Astrocyte of the cerebellum (primary cell): ENCODE results near the gene LCK.
A peak's percentile ranks its signal among the peaks of the same experiment; 100 is the strongest.

ENCODE experiments used
- DNase-seq: peaks from one replicate; pipeline ENCODE4 v3.0.0-alpha.2; 2011; ENCODE audit warnings: low read depth
- H3K4me3 ChIP-seq: 2 replicates; pipeline ENCODE4 v1.5.1; 2011; ENCODE audit warnings: mild to moderate bottlenecking, low read depth, low read length, moderate library complexity
- in situ Hi-C: cut with HindIII; loops from 2 replicates; pipeline ENCODE4 v1.10.0; 2017; ENCODE audit warnings: low sequenced_read_pairs
- TF ChIP-seq, protein P1 (sequence below): IDR thresholded peaks from 2 replicates; pipeline ENCODE4 v1.5.1; 2012; ENCODE audit warnings: low read length, low read depth, moderate library complexity, mild to moderate bottlenecking; ENCODE audit errors: missing control alignments

The LCK gene

DNA sequence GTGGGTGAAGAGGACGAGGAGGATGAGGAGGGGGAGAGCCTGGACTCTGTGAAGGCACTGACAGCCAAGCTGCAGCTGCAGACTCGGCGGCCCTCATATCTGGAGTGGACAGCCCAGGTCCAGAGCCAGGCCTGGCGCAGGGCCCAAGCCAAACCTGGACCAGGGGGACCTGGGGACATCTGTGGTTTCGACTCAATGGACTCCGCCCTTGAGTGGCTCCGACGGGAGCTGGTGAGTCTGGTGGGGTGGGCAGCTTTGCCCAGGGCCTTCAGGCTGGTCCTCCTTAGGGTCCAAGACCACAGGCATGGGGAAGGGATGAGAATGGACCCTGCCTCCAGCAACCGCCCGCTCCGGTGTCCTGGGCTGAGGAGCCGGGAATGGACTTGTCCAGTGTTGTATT lies 3.6 kb upstream of the LCK start:
- H3K4me3 ChIP-seq: no peak overlapping the region
- DNase-seq: no peak
- in situ Hi-C loops: no loop called here
- TF ChIP-seq, protein P1, sequence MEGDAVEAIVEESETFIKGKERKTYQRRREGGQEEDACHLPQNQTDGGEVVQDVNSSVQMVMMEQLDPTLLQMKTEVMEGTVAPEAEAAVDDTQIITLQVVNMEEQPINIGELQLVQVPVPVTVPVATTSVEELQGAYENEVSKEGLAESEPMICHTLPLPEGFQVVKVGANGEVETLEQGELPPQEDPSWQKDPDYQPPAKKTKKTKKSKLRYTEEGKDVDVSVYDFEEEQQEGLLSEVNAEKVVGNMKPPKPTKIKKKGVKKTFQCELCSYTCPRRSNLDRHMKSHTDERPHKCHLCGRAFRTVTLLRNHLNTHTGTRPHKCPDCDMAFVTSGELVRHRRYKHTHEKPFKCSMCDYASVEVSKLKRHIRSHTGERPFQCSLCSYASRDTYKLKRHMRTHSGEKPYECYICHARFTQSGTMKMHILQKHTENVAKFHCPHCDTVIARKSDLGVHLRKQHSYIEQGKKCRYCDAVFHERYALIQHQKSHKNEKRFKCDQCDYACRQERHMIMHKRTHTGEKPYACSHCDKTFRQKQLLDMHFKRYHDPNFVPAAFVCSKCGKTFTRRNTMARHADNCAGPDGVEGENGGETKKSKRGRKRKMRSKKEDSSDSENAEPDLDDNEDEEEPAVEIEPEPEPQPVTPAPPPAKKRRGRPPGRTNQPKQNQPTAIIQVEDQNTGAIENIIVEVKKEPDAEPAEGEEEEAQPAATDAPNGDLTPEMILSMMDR: no peak

GRCh38 chr1:32247983-32248889 lies 2.8 kb upstream of the LCK start:
- in situ Hi-C loops: no loop called here
- no peak overlapping the region for H3K4me3 ChIP-seq

GRCh38 chr1:32249831-32250525 lies 1.1 kb upstream of the LCK start:
- in situ Hi-C loops: no loop called here
- DNase-seq: no peak
- TF ChIP-seq, protein P1: no peak
- no peak overlapping the region for H3K4me3 ChIP-seq

More at GRCh38 chr1:32247983-32248889, 2.8 kb upstream of the LCK start:
- peak; percentile 12 for DNase-seq
- TF ChIP-seq, protein P1: peak; percentile 79

GRCh38 chr1:32255072-32256071 lies 4.3 kb downstream of the LCK start:
- in situ Hi-C loops: no loop called here
- TF ChIP-seq, protein P1: no peak
- no peak overlapping the region for H3K4me3 ChIP-seq
- DNase-seq: no peak

DNA sequence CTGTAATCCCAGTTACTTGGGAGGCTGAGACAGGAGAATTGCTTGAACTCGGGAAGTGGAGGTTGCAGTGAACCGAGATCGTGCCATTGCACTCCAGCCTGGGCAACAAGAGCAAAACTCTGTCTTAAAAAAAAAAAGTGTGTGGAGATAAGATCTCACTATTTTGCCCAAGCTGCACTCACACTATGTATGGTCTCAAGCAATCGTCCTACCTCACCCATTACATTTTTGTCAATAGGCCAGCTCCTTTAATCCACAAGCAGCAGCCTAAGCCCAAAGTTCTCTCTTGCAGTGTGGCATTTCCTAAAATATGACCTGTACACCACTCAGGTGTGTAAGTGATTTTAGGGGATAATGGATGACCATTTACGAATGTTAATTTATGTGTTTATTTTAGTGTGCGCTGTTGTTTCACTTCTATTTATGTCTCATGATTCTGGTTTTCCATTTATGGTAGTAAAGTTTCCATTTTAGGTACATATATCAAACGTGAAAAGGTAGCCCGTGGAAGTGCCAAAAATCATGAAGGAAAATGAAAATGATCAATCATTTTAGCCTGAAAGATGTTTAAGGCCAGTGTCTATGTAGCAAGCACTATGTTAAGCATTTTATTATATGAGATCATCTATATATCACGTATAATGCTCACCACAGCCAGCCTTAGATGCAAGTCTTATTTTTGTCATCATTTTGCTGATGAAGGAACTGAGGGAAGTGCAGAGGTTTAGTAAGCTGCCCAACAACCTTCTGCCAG lies 5.6 kb downstream of the LCK start:
- in situ Hi-C loops: no loop called here
- TF ChIP-seq, protein P1: no peak
- no peak overlapping the region for H3K4me3 ChIP-seq
- no peak for DNase-seq
